Activated T-helper 9 cell treated with anti-CD3 and anti-CD28 coated beads, Interleukin-2, amount 50 U/mL, for 16 hours (primary cell): ENCODE measurements around the gene HIGD2B.
"Not testable (repeated sequence)": the region's sequence is repeated elsewhere in the genome, so short reads cannot be mapped to it uniquely, and the experiment has no call there.

Experiments
- DNase-seq: peaks from one replicate; pipeline ENCODE4 v3.0.0-alpha.2; 2020; ENCODE audit warnings: low read depth

The HIGD2B gene

GRCh38 chr15:72676838-72677237 lies 9.1 kb downstream of the HIGD2B start:
- DNase-seq: no peak

GRCh38 chr15:72671525-72671924 lies 14.5 kb downstream of the HIGD2B start:
- no peak for DNase-seq

GRCh38 chr15:72670656-72671352 lies 15.2 kb downstream of the HIGD2B start:
- DNase-seq: peak; percentile 55

GRCh38 chr15:72669803-72670202 lies 16.2 kb downstream of the HIGD2B start:
- not testable (repeated sequence) for DNase-seq

GRCh38 chr15:72665706-72666105 lies 20.3 kb downstream of the HIGD2B start:
- not testable (repeated sequence) for DNase-seq

- DNase-seq: not testable (repeated sequence)
These were observed 22.1 kb downstream of the HIGD2B start for GRCh38 chr15:72663931-72664330.

GRCh38 chr15:72661081-72661480 lies 24.9 kb downstream of the HIGD2B start:
- not testable (repeated sequence) for DNase-seq

GRCh38 chr15:72656014-72656413 lies 30.0 kb downstream of the HIGD2B start:
- not testable (repeated sequence) for DNase-seq

GRCh38 chr15:72654397-72654796 lies 31.6 kb downstream of the HIGD2B start, which contains the start of gene GOLGA6B:
Gene GOLGA6B (plus strand): TSS chr15:72654697. CDS start chr15:72654738, 41 bp downstream.
- DNase-seq: not testable (repeated sequence)

- not testable (repeated sequence) for DNase-seq
These were observed 37.2 kb downstream of the HIGD2B start for GRCh38 chr15:72648631-72649253.

- DNase-seq: not testable (repeated sequence)
These were observed 43.7 kb downstream of the HIGD2B start for GRCh38 chr15:72642271-72642670.

GRCh38 chr15:72639759-72640483 lies 46.1 kb downstream of the HIGD2B start:
- DNase-seq: not testable (repeated sequence)

- DNase-seq: peak; percentile 16
These were observed 49.3 kb downstream of the HIGD2B start for GRCh38 chr15:72636519-72637282.

GRCh38 chr15:72629068-72629570 lies 56.9 kb downstream of the HIGD2B start:
- not testable (repeated sequence) for DNase-seq

- DNase-seq: not testable (repeated sequence)
These were observed 57.5 kb downstream of the HIGD2B start for GRCh38 chr15:72628249-72629067.

- not testable (repeated sequence) for DNase-seq
These were observed 59.8 kb downstream of the HIGD2B start for GRCh38 chr15:72626153-72626552.
